ENCODE measurements around the gene PRSS37. TPM values are rescaled to one million over a fixed set of nuclear protein-coding genes. Genes with fewer than 3 reads are reported as not detected.

PRSS37 gene
- total RNA-seq, 1 experiment from 2014 or later = not detected

- no peak for TF ChIP-seq ZSCAN18 (CRISPR knock-in tag; IDR thresholded peaks at IDR 0.05)
- no peak for TF ChIP-seq JUN (CRISPR knock-in tag; IDR thresholded peaks at IDR 0.05)
- TF ChIP-seq, protein P1, sequence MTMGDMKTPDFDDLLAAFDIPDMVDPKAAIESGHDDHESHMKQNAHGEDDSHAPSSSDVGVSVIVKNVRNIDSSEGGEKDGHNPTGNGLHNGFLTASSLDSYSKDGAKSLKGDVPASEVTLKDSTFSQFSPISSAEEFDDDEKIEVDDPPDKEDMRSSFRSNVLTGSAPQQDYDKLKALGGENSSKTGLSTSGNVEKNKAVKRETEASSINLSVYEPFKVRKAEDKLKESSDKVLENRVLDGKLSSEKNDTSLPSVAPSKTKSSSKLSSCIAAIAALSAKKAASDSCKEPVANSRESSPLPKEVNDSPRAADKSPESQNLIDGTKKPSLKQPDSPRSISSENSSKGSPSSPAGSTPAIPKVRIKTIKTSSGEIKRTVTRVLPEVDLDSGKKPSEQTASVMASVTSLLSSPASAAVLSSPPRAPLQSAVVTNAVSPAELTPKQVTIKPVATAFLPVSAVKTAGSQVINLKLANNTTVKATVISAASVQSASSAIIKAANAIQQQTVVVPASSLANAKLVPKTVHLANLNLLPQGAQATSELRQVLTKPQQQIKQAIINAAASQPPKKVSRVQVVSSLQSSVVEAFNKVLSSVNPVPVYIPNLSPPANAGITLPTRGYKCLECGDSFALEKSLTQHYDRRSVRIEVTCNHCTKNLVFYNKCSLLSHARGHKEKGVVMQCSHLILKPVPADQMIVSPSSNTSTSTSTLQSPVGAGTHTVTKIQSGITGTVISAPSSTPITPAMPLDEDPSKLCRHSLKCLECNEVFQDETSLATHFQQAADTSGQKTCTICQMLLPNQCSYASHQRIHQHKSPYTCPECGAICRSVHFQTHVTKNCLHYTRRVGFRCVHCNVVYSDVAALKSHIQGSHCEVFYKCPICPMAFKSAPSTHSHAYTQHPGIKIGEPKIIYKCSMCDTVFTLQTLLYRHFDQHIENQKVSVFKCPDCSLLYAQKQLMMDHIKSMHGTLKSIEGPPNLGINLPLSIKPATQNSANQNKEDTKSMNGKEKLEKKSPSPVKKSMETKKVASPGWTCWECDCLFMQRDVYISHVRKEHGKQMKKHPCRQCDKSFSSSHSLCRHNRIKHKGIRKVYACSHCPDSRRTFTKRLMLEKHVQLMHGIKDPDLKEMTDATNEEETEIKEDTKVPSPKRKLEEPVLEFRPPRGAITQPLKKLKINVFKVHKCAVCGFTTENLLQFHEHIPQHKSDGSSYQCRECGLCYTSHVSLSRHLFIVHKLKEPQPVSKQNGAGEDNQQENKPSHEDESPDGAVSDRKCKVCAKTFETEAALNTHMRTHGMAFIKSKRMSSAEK (CRISPR knock-in tag; IDR thresholded peaks at IDR 0.05; ENCODE audit: borderline replicate concordance) = no peak
- TF ChIP-seq EMX1 (CRISPR knock-in tag; IDR thresholded peaks at IDR 0.05) = no peak
- TF ChIP-seq JAZF1 (CRISPR knock-in tag; IDR thresholded peaks at IDR 0.05) = no peak
Observed at GRCh38 chr7:141860207-141860606, 18.9 kb upstream of the PRSS37 start (continued).

- TF ChIP-seq NR2C2 (CRISPR knock-in tag; IDR thresholded peaks at IDR 0.05) (no peak), FOXK1 (CRISPR knock-in tag; IDR thresholded peaks at IDR 0.05) (no peak), HMGXB4 (CRISPR knock-in tag; IDR thresholded peaks at IDR 0.05) (no peak), MYBL2 (CRISPR knock-in tag; IDR thresholded peaks at IDR 0.05) (no peak), E2F4 (CRISPR knock-in tag; IDR thresholded peaks at IDR 0.05; ENCODE audit: borderline replicate concordance, low read depth) (no peak), IRF2 (CRISPR knock-in tag; IDR thresholded peaks at IDR 0.05; ENCODE audit: borderline replicate concordance, low read depth) (no peak), OVOL2 (CRISPR knock-in tag; IDR thresholded peaks at IDR 0.05; ENCODE audit: borderline replicate concordance) (no peak)
- Mint-ChIP-seq H3K4me3 (no peak overlapping the region), H3K36me3 (peaks cover 9% of the 10 kb centered on the region), H3K9me3 (peaks cover 27% of the 10 kb centered on the region), H3K27me3 (ENCODE audit: low read depth) (no peaks in the 10 kb centered on the region), H3K27ac (no peak overlapping the region), H3K4me1 (no peaks in the 10 kb centered on the region)
- CTCF ChIA-PET = no interaction called here
- ATAC-seq (no peak), DNase-seq (ENCODE audit: low spot score) (no peak)
- POLR2A ChIA-PET = no interaction called here
Observed at GRCh38 chr7:141847996-141848395, 6.7 kb upstream of the PRSS37 start.

GRCh38 chr7:141844256-141844655 lies 3.0 kb upstream of the PRSS37 start:
- Mint-ChIP-seq H3K27ac (no peak overlapping the region), H3K27me3 (ENCODE audit: low read depth) (no peaks in the 10 kb centered on the region), H3K36me3 (no peaks in the 10 kb centered on the region), H3K4me3 (no peak overlapping the region), H3K4me1 (no peaks in the 10 kb centered on the region), H3K9me3 (no peaks in the 10 kb centered on the region)
- no peak for ATAC-seq
- no peak for DNase-seq (ENCODE audit: low spot score)
- POLR2A ChIA-PET = no interaction called here
- TF ChIP-seq MAX (CRISPR knock-in tag; IDR thresholded peaks at IDR 0.05) (no peak), TCF7 (CRISPR knock-in tag; IDR thresholded peaks at IDR 0.05; ENCODE audit: low read depth) (no peak), FOXP1 (CRISPR knock-in tag; IDR thresholded peaks at IDR 0.05; ENCODE audit: borderline replicate concordance) (no peak), MLX (CRISPR knock-in tag; IDR thresholded peaks at IDR 0.05) (no peak), JAZF1 (CRISPR knock-in tag; IDR thresholded peaks at IDR 0.05) (no peak), IRF1 (CRISPR knock-in tag; IDR thresholded peaks at IDR 0.05) (no peak), NR3C1 (CRISPR knock-in tag; conservative IDR thresholded peaks at IDR 0.05; ENCODE audit: low read depth) (no peak)
- CTCF ChIA-PET = interaction anchor here (2.0 kb wide), 1 partner anchor 58 kb away, joined by 6 read pairs; no protein-coding TSS in a partner anchor
